ENCODE results near the gene TBC1D10A. TPM values are rescaled to one million over a fixed set of nuclear protein-coding genes. Genes with fewer than 3 reads are reported as not detected.

Gene TBC1D10A
- total RNA-seq, 1 experiment from 2014 or later: 18.6 TPM

GRCh38 chr22:30267382-30268302 lies 59.1 kb downstream of the TBC1D10A start:
- no peaks in the 10 kb centered on the region for H3K27me3 ChIP-seq (ENCODE audit: insufficient read depth, low read length)
- H3K27ac ChIP-seq (ENCODE audit: low read depth, low read length): no peak overlapping the region
- H4K20me1 ChIP-seq (ENCODE audit: insufficient read depth): no peaks in the 10 kb centered on the region
- H2AFZ ChIP-seq (ENCODE audit: low read depth, low read length, poor library complexity, severe bottlenecking): no peak overlapping the region
- intact Hi-C loops (cut with micrococcal nuclease): no loop called here
- H3K4me2 ChIP-seq (ENCODE audit: low read length): no peak overlapping the region
- ChIA-PET RAD21 (ENCODE audit: low non-redundant PET in 1 of 2, low total read pairs in 2 of 2, uncharacterized antibody in 2 of 2, unreplicated experiment in 2 of 2) (no interaction called here), CTCF (no interaction called here), POLR2A (no interaction called here)
- TF ChIP-seq SP1 (IDR thresholded peaks at IDR 0.05; ENCODE audit: low read depth): no peak
- TF ChIP-seq ZFX (IDR thresholded peaks at IDR 0.05): no peak
- TF ChIP-seq RAD21 (IDR thresholded peaks at IDR 0.05; ENCODE audit: low read depth): no peak
- TF ChIP-seq EZH2 (IDR thresholded peaks at IDR 0.05): no peak
- TF ChIP-seq ZNF274 (IDR thresholded peaks at IDR 0.05; ENCODE audit: low read depth, low read length): no peak
- TF ChIP-seq SIN3A (IDR thresholded peaks at IDR 0.05; ENCODE audit: low read depth): no peak
- TF ChIP-seq CBX3 (IDR thresholded peaks at IDR 0.05; ENCODE audit: low read depth): no peak
- no peak for TF ChIP-seq CTCF (IDR thresholded peaks at IDR 0.05 in 2 of 3, conservative IDR thresholded peaks at IDR 0.05 in 1 of 3; ENCODE audit: borderline replicate concordance in 1 of 3, insufficient read depth in 1 of 3, low read depth in 2 of 3, low read length in 2 of 3)
- no peak for TF ChIP-seq EZH2phosphoT487 (IDR thresholded peaks at IDR 0.05; ENCODE audit: borderline replicate concordance)
- no peak for TF ChIP-seq POLR2AphosphoS5 (IDR thresholded peaks at IDR 0.05; ENCODE audit: low read depth, low read length)
- TF ChIP-seq ATF3 (IDR thresholded peaks at IDR 0.05): no peak
- TF ChIP-seq REST (IDR thresholded peaks at IDR 0.05; ENCODE audit: low read depth): no peak
- no peak for TF ChIP-seq ELF1 (IDR thresholded peaks at IDR 0.05; ENCODE audit: borderline replicate concordance, low read depth)
- TF ChIP-seq ZBTB33 (IDR thresholded peaks at IDR 0.05; ENCODE audit: extremely low read depth, insufficient replicate concordance, low read length): no peak
- TF ChIP-seq MAX (IDR thresholded peaks at IDR 0.05): no peak
- TF ChIP-seq FOSL1 (IDR thresholded peaks at IDR 0.05; ENCODE audit: low read depth): no peak
- TF ChIP-seq POLR2A (IDR thresholded peaks at IDR 0.05; ENCODE audit: borderline replicate concordance, extremely low read depth, insufficient read depth, insufficient read length): no peak
- no peaks in the 10 kb centered on the region for H3K36me3 ChIP-seq (ENCODE audit: control insufficient read depth in 1 of 2, insufficient read depth in 2 of 2, low read length in 2 of 2)
- no peaks in the 10 kb centered on the region for H3K79me2 ChIP-seq (ENCODE audit: insufficient read depth, low read length)
- H3K4me3 ChIP-seq (replicated peaks in 1 of 2; ENCODE audit: low read depth in 1 of 2, low read length in 2 of 2): no peak overlapping the region
- no peak overlapping the region for H3K9ac ChIP-seq (ENCODE audit: low read length)
- BruUV-seq (replicated peaks): no TSS peak
- peaks cover 0 to 9% of the 10 kb centered on the region in 2 experiments; a peak in 3 of 4 replicates for H3K4me1 ChIP-seq (ENCODE audit: control insufficient read depth in 1 of 2, insufficient read depth in 2 of 2, low read length in 2 of 2)
- H3K9me3 ChIP-seq (ENCODE audit: control insufficient read depth in 1 of 2, insufficient read depth in 1 of 2, low read depth in 1 of 2, low read length in 2 of 2): no peaks in the 10 kb centered on the region
- H3K9me2 ChIP-seq (ENCODE audit: insufficient read depth): no peaks in the 10 kb centered on the region
- no peak for DNase-seq (ENCODE audit: low read depth, low spot score)
- ATAC-seq: no peak

Data from HCT116 (cell line).